Measurements from ENCODE around the gene MYLK.

Gene MYLK

DNA sequence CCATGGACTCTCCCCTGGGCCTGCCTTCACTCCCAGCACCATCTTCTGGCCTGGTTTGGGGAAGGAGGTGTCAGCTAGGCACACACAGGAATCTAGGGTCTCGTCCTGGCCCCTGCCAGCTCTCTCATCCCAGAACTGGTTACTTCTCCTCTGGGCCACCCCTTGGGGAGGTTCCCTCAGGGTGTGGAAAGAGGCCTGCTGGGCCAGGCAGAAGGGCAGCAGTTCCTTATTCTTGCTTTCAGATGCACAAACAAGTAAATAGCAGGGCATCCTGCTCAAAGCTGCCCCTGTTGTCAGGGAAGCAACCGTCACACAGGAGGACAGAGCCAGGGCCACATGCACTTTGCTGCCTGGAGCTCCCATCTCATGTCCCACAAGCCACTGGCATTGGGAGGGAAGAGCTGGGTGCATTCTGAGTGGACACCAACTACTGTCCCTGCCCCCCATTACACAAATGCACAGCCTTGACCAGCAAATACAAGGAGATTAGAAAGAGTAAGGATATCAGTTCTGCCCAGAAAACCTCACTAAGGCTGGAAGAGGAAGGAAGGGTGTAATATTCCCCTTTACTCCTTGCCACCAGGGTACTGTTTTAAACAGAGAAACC is 190.4 kb downstream of the MYLK start:
- no peak for DNase-seq

DNA sequence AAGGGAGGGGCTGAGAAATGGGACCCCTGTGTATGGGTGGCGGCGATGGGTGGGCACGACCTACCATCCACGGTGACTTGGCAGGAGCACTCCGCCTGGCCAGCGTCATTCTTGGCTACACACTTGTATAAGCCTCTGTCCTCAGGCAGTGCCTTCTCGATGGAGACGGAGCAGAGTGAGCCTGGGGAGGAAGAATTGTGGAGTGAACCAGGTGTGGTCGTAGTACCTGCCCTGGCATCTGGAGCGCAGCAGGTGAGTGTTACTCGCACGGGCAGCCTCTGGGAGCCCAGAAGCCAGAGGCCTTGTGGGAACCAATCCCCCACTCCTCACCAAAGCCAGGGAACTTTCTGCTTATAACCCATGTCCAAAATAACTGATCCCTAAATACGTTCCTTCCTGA is 191.5 kb downstream of the MYLK start:
- no peak for DNase-seq

DNA sequence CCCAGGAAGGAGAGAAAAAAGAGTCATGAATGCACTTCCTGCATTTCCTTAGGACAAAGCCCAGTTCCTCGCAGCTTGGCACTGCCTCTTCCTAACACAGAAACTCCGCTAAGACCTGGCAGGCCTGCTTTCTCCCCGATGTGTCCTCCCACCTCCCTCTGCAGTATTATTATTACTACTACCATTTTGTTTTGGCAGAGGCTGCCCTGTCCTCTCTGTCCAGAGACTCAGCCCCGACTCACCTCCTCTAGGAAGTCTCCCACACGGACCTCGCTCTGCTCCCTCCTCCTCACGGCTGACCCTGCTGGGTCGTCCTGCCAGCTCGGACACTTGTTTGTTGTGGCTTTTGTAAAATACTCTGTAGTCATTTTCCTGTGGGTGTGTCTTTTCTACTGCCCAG is 192.1 kb downstream of the MYLK start:
- DNase-seq = no peak

DNA sequence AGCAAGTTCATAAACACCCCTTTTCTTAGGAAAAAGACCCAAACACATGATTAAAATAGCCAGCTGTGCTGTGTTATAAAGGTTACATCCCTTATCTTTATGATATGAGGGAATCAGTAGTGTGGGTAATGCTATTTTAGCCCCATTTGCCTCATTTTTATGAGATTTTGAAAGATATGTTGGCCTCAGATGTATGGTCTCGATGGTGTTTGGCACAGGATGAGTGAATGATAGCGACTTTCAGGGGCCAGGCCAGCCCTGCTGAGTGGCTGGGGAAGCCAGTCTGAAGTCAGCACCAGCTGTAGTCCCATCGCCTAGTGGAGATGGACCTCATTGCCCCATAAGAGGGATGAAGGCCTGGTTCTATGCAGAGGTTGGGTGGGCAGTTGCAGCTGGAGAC is 194.3 kb downstream of the MYLK start:
- no peak for DNase-seq

DNA sequence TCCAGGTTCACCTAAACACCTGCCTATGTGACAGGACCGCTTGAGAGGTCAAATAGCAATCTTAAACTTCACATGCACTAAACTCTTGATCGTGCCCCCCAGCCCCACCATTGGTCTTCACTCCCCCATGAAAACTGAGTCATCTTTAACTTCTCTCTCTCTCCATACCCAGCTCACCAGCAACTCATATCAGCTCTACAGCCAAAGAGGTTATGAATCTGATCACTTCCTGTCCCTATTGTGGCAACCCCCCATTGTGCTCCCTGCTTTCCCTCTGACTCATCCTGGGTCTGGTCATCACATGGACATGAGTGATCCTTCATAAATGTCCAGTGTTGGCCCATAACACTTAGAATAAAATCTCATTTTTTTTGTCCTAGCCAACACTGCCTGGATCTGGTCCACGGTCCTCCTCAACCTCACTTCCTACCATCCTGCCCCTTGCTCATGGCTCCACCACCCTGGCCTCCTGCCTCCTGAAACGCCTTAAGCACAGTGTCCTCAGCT is 195.8 kb downstream of the MYLK start:
- DNase-seq = no peak

DNA sequence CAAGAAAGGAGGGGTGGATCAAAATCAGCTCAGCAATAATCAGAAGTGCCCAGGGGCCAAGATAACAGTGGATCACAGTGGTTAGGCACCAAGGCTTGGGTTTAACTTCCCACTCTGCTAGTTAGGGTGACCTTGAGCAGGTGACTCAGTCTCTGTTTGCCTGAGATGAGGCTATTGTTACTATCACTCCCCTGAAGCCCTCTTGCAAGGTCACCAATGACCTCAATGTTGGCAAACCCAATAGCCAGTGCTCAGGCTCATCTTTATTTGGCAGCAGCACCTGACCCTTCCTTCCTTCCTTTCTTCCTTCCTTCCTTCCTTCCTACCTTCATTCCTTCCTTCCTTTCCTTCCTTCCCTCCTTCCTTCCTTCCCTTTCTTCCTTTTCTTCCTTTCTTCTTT is 196.8 kb downstream of the MYLK start:
- no peak for DNase-seq

DNA sequence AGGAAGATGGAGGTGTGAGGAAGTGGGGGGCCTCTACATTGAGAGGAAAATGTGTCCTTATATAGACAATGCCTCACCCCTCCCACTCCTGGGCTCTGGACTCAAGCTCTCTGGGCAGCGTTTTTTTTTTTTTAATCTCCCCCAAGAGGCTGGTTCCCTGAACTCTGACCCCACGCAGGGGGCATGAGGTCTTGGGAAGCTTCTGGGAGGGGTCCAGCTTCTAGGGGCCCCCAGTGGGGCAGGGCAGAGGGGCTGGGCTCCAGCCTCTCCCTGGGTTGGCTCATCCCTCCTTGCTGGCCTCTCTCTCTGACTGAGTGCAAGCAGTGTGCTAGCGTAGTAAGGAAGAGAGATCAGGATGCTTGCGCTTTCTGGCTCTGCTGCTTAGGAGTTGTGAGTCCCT is 197.9 kb downstream of the MYLK start:
- no peak for DNase-seq

DNA sequence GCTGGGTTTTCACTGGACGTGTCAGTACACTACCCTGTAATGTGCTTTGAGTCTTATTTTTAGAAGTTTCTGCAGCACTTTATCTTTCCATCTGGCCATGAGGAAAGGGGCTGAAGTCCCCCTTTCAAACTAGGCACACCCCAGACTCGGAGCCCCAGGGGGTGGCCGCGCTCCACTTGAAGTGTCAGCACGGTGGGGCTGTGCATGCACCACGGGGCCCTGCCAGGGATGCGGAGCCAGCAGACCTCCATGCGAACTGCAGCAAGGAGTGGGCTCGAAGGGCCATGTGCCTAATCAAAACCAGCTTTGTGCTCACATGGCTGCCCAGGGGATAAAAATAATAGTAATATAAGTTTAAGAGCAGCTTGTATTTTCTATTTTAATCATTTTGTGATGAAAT is 198.4 kb downstream of the MYLK start:
- DNase-seq = no peak

DNA sequence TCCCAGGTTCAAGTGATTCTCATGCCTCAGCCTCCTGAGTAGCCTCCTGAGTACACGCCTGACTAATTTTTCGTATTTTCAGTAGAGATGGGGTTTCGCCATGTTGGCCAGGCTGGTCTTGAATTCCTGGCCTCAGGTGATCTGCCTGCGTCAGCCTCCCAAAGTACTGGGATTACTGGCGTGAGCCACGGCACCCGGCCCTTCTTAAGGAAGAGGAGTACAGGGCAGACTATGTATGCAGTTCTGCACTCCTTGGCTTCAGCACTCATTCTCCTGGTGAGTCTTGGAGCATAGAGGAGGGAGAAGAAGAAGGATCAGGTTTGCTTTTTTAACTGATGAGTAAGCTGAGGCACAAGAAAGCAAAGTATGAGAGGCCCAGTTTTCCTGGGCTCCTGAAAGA is 199.5 kb downstream of the MYLK start:
- DNase-seq = no peak

DNA sequence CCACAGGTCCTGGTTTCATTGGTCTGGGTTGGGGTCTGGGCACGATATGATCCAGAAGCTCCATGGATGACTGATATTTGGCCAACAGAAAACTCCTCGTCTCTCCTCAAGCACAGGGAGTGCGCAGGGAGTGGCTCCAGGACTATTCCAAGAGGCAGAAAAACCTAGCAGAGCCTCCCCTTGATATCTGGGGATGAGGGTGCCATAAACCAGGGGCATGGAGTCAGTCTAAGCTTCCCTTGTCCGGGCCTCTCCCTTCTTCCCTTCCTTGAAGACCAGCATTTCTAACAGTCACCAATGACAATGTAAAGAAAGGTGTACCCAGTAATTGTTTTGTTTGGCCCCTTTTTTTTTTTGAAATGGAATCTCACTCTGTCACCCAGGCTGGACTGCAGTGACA is 199.9 kb downstream of the MYLK start:
- no peak for DNase-seq

DNA sequence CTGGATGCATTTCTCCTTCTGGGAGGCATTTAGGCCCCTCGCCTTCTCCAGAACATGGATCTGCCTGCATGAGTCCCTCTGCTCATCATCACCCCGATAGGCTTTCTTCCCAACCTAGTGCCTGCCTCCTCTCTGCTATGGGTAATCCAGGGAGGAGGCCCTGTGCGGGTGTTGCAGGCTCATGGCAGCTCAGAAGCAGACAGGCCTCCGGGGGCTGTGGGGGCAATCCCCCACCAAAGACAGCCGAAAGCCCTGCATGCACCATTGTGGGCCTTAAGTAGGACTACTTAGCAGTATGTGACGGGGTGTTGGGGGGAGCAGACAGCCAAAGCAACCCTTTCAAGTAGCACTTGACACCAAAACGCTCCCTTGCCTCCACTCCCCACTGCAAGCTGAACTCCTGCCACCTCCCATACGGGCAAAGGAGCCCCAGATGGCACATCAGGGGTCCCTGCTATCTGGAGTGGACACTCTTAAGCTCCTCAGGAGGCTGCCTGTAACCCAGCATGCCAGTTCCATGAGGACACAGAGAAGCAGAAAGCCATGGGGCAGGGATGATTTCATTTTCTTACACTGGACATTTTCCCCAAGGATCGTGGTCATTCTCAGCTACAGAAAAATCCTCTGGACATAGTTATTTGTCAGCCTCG is 200.5 kb downstream of the MYLK start:
- DNase-seq = no peak

DNA sequence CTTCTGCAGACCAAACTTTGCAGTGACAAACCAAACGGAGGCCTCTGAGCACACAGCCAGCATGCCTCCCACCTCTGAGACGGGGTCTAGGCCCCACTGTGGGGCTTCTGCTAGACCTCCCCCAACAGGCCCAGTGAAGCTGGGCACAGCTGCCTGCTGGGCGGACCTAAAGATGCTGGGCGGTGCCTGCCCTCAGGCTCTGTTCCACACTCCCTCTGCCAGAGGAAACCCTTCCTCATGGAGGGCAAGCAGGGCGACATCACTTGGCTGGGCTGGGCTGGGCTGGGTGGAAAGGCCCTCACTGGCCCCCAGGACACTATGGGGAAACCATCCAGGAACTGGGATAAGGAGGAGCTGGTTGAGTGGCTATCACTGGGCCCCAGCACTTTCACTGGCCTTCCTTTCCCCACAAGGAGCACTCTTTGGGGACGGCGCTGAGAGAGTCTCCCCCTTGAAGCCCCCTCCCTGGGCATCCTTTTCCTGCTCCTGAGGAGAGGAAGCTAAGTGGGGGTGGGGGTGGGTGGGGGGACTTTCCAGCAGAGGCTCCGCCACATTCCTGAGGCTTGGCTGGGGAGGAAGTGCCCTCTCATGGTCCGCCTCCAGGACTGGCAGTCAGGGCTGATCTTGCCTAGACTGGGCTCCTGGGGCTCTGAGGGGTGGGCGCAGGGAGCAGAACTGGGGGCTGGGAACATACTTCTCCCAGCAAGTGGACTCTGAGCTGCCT is 201.2 kb downstream of the MYLK start:
- DNase-seq = no peak

DNA sequence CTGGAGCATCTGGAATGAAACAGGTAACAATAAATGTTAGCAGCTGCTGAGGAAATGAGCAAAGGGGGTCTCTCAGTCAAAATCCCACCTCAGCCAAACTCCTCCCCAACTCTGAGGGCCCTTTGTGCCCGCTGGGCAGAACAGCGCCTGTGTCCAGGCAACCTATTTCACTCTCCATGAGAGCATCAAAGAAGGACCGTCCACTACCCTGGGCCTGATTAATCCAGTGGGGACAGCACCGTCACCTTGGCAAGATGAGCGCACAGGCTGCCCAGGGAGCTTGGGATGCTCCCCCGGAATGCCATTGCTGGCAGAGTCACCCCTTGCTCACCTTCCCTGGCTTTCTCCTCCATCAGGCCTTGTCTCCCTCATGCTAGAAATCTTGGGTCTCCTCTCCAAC is 201.8 kb downstream of the MYLK start:
- no peak for DNase-seq

DNA sequence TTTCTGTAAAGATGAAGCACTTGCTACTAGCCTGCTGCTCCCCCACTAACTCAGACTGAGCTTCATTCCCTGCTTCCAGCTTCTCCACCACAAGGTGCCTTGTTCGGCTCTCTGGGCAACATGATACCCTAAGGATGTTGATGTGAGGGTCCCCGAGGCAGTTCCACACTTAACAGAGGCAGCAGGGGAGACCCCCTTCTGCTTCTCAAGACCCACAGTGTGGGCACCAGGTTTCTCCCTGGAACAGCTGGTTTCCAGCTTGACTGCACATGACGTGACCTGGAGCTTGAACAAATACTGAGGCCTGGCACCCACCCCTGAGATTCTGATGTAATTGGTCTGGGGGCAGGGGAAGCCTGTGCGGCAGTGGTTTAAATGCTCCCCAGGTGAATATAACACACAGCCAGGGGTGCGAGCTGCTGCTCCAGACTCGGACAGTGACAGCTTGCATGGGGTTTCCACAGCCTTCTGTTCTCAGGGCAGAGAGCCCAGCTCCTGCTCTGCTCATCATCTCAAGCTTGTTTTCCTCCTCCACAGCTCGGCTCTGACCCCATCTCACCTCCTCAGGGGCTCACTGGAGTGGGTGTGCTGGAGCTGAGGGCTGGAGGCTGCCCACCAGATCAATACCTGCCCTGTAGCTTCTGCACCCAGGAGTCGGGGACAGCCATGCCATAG is 204.3 kb downstream of the MYLK start:
- DNase-seq = no peak

DNA sequence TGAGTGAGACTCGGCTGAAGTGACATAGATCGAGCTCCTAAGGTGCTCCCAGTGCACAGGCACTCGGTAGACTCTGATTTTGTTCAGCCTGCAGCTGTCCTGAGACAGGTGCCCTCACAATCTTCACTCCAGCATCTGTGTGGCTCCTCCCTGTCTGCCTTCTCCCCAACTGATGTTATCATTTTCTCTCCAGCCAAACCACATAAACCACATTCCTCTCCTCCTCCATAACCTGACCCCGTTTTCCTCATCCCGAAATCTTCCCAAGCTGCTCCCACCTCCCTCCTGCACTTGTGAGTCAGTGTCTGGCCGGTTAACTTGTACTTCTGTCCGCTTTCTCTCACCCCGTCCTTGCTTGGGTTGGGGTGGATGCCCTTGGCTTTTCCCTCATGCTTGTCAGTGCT is 206.0 kb downstream of the MYLK start:
- no peak for DNase-seq

DNA sequence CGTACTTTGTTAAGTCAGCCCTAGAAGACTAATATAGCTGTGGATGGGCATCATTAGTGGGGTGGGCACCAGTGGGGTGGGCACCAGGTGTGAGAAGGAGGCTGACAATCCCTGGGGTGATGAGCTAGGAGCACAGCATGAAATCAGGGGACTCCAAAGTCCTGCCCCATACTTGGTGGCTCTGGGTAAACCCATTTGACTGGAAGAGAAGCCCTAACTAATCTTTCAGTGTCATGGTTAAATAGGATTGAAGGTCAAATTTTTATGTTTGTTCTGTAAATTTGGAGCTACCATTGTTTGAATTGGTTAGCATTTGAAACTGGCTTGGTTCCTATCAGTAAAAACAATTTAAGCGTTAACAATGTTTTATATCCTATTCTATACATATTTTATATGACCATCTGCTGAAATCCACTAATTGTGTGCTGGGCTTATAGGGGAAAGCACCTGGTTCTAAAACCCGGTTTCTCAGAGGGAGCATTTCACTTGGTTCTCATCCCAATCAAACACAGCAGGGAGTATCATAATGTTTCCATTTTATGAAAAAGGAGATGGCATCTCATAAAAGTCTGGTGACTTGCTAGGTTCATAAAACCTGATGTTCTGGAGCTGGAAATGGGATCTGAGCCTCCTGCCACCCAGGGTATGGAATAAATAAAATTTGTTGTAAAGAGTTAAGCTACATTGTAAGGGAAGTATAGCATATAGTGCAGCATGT is 211.5 kb downstream of the MYLK start:
- no peak for DNase-seq

DNA sequence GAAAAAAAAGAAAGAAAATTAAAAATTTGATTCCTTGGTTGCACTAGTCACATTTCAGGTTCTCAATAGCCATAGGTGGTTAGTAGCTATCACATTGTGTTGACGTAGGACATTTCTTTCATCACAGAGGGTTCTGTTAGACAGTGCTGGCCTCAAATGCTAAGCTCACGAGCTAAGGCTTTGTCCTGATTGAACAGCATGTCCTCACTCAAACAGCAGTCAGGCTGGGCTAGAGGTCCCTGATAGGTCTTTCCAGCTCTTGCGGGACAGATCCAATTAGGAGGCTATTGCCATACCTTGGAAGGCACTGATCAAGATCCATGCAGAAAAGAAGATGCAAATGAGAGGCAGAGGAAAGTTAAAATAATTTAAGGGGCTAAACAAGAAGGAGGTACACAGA is 213.4 kb downstream of the MYLK start:
- DNase-seq = no peak

DNA sequence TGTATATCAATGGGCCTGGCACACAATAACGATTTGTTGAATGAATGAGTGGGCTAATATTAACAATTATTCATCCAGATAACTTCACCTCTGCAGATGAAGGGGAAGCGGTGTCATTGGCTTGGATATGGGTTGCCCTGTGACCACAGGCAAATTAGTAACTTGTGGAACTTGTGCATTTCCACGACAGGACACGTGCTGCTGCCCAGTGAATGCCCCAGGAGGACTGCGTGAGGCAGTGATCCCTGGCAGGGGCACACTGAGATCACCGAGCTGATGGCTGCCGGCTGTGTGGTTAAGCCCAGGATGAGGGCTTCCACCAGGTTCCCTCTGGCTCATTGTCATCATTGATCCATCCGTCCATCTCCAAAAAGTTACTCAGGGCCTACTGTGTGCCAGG is 215.2 kb downstream of the MYLK start:
- no peak for DNase-seq

DNA sequence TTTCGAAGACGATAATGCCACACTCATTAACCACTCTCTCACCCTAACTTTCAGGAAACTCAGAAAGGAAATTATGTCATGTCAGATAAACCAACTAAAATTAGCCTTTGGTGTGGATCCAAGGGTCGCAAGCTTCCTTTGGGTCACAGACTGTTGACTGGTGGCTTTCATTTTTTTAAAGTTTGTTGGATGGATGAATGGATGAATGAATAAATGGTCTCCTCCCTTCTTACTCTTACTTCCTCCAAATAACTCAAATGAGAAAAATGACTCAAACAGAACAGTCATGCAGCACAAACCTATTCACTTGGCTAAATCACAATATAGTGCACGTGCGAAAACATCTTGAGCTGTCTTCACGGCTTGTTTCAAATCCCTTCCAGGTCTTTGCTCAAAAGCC is 216.3 kb downstream of the MYLK start:
- no peak for DNase-seq

DNA sequence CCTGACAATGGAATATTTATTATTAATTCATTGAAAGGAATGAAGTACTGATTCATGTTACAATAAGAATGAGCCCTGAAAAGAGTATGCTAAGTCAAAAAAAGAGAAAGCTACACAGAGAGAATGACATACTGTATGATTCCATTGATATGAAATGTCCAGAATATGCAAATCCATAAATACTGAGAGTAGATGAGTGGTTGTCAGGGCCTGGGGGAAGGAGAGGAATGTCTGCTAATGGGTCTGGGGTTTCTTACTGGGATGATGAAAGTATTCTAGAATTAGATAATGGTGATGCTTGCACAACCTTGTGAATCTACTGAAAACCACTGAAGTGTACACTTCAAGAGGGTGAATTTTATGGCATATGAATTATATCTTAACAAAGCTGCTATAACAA is 219.4 kb downstream of the MYLK start:
- no peak for DNase-seq

DNA sequence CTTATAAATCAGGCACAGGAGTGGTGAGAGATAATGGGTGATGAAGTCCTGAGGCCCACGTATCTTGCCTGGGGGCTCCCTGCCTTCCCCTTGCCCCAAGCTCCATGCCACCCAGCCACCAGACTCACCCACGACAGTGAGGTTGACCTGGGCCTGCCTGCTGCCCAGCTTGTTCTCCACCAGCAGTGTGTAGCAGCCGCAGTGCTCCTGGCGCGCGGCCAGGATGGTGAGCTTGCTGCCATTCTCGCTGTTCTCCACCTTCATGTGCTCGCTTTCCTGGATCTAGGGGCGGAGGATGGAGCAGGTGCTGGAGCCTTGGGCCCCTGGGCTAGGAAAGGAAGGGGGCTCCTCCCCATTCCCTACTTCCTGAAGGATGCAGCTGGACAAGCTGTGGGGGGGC is 220.2 kb downstream of the MYLK start:
- no peak for DNase-seq

DNA sequence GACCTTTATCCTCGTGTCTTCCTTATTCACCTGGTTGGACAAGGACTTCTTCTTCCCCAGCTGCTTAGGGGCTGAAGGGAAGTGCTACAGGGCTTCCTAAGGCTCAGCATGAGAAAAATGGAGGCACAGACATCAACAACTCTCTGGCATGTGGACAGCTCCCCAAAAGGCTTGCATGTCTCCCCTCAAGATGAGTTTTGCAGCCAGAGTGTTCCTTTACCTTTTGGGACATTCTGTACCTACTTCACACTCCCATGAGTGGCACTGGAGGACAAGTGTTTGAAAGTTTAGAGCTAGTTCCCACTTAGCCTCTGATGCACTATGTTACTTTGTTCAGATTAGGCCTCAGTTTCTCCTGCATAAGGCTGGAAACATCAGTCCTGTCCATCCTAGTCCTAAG is 222.2 kb downstream of the MYLK start:
- no peak for DNase-seq

DNA sequence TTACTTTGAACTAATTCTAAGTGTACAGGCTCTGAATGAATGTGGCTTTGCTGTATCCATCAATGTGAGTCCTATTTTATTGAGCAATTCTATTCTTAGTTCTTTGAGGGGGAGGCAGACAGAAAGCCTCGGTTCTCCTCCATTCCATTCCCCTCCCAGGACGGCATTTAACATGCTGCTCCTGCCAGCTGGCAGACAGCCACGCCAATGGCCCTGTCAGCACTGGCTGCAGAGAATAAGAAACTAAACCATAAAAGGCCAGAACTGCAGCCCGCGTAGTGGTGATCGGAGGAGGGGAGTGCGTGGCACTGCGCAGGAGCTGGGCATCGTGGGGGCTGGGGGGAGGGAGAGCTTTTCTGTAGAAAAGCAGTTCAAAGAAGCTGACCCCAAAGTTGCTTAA is 223.2 kb downstream of the MYLK start:
- no peak for DNase-seq

Measured in NCI-H526 (cell line).